HG02973 (cell line): Measurements from ENCODE around the gene BRD3.

ENCODE experiments used
- ATAC-seq: cut with Tn5 transposase; IDR thresholded peaks from one replicate; pipeline ENCODE4 v1.9.1; 2021; ENCODE audit warnings: moderate library complexity; ENCODE audit not compliant: unreplicated experiment

Gene BRD3

DNA sequence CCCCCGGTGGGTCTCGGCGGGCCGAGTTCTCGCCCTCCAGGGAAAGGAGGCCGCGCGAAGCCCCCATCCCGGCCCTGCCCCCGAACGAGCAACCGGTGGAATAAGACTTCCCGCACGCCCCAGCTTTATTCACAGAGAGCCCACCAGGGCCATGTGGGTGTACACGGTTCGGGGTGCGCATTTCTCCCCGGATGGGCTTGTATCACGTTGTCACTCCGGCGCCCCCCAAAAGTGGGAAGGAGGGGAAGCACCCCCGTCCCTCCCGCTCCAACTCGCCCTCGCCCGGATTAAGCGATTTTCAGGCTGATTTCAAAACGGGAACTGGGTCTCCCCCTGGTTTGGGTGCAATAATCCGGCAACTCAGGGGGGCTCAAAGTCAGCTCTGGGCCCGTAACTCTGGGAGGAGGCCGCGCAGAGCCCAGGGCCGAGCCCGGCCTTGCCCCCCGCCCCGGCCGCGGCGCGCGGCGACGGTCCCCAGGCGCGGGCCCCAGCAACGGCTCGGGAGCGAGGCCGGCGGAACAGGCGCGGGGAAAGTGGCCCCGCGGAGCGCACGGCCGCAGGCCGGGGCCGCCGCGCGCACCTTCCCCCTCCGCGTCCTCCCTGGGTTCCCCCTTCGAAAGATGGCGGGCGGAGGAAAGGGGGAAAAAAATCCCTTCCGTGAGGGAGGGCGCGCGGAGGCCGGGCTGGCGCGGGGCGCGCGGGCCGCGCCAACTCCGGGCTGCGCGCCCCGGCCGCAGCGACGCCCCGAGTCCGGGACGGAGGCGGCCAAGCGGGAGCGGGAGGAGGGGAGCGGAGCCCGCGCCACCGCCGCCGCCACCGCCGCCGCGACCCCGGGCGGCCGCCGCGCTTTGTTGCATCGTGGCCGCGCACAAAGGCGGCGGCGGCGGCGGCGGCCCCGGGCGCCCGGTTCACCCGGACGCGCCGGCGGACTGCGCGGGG is 644 bp downstream of the BRD3 start:
- peak; percentile 8 for ATAC-seq

DNA sequence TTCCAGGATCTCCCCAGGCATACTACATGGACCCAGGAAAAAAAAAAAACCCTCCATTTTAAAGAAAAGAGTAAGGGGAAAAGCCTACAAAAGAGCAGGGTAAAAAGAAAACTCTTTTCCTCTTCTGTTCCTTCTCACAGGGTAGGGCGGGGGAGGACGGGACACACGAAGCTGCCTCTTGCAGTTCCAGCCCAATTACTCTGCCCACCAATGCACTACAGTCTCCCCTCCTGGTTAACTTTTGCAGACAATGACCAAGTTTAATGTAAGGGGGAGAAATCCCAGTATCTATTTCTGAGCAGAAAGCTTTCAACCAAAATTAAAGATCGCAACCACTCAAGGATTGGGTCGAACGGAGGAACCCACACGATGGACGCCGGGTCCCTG is 1.3 kb downstream of the BRD3 start:
- no peak for ATAC-seq

DNA sequence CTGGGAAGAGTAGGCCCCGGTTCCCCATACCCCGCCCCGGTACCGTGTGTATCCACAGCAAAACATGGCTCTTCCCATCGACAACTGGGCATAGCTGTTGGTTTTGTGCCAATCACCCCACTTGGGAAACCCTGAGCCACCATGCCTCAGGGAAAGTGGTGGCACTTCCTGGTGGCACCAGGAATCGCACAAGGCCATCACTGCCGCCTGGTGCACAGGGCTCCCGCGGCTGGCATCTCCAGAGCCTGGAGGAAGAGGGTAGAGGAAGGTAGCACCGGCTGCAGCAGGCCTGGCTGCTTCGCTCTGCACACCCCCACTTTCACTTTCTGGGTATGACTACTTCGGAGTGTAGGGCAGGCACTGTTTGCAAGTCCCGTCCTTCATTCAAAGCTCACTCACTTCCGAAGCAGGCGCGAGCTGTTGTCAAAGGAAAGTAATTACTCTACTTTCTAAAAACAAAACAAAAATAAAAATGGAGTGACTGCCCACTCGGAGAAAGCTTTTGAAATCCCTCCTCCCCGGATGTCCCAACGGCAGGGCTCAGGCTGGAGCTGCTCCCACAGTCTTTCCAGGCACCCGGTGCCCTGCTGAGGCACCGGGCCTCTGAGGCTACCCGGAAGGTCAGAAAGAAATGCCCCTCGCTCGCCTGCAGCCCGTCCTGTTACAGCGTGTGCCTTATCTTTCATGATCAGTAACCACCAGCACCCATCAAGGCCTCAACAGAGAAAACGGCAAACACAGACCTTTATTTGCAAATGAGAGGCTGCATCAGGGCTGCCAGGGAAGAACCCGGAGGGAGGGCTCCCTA is 2.0 kb downstream of the BRD3 start:
- ATAC-seq = no peak

DNA sequence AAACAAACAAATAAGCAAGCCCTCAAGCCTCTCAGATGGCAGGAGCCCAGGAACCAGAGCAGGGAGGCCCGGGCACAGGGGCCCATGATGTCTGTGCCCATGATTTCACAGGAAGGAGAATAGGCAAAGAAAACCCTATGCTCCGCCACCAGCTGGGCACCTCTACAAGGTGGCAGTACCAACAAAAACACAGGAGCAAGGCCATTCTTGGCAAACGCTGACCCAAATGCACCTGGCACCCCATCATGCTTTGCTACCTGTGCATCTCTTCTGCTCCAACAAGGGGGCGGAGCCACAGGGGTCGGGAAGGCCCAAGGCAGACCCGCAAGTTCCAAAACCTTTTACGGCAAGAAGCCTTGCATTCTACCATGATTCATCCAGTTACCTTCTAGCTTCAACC is 3.1 kb downstream of the BRD3 start:
- no peak for ATAC-seq

DNA sequence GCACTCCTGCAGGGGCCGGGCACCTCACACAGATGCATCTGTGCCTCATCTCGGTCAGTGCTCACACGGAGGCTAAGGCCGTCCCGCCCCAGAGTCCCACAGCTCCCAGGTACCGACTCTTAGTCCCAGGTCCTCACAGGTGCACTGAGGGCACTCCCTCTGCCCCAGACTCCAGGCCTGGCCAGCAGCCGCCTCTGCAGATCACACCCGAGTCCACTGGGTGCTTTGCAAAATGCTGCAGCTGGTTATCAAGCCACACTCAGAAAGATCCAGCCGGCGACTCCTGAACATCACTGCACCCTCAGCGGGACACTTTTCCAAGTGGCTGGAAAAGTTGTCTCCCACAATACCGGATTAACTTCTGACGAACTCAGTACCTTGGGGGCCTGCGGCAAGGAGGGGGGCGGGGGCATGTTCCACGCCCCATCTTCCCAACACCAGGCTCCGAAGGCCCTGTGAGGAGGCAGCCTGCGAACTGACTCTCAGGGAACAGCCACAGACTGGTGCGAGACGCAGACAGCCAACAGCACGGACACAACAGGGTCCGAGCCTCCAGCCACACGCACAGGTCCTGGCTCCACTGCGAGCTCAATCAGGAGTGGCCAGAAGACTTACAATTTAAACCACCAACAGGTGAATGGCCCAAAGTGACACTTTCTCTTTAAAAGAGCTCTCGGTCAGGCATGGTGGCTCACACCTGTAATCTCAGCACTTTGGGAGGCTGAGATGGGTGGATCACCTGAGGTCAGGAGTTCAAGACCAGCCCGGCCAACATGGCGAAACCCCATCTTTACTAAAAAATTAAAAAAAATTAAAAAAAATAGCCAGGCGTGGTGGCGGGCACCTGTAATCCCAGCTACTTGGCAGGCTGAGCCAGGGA is 4.0 kb downstream of the BRD3 start:
- ATAC-seq = no peak

DNA sequence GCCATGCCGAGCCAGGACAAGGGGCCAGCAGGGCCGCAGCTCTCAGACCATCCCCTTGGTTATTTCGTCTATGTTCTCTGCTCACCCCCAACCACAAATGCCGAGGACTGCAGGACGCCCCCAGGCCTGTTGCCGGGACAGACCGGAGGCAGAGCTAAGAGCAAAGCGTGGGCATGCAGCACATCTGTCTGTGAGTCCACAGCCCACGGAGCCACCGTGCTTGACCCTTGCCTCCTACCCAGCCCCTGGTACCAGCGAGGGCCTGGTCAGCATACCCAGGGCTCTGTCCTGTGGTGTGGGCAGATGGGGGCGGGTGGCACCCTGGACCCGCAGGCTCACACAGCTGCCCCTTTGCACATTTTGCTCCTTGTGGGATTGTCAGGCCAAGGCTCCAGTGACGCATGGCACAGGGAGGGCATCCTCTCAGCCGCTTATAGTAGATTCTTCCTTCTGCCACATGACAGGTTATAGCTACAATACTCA is 4.7 kb downstream of the BRD3 start:
- no peak for ATAC-seq

DNA sequence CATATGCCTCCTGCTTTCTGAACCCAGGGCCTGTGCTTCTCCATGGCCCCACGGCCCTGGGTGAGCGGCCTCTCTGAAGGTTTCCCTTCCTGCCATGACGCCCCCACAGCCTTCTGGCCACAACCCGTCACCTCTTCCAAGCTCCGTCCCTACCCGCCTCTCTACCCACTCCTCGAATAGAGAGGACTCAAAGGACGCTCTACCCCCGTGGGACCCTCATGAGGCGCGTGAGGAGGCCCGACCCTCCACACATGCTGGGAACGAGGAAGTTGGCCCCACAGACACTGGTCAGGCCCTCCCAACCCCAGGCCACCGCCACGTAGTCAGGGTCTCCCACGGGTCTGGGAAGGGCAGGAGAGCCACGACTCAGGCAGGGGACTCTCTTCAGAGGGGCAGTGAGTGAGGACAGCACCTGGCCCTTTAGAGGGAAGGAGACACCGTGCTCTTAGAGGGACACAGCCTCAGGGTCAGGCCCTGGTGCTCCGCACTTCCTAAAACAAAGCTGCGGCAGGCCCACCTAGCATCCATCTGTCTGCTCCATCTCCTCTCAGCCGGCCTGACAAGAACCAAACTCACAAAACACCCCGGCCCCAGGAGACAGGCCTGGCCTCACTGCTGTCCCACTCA is 5.3 kb downstream of the BRD3 start:
- no peak for ATAC-seq

DNA sequence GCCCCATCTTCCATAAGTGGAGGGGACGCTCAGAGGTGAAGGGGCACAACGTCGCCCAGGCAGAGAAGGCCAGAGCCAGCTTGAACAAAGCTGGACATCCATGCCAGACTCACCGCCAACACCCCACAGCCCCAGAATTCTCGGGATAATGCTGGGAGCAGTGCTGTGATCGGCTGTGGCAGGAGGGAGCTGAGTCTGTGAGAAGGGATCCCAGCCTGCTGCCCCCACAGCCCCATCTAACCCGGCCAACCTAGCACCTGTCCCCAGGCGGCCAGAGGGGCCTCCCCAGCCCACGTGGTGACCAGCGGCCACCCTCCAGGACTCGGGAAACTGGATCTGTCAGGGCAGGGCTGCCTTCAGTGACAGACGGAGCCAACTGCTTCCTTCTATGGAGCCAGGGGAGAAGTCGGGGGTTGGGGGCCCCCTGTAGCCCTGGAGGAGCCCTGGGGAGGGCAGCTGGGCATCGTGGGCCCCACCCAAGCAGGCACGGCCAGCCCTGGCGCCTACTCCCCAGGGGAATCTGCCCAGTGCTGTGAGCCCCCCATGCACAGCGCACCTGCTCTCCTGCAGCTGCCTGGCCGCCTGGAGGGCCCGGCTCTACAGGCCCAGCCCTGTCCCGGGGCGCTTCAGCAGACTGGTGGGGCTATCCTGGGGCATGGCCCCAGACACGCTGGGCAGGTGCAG is 6.0 kb downstream of the BRD3 start:
- ATAC-seq = no peak

DNA sequence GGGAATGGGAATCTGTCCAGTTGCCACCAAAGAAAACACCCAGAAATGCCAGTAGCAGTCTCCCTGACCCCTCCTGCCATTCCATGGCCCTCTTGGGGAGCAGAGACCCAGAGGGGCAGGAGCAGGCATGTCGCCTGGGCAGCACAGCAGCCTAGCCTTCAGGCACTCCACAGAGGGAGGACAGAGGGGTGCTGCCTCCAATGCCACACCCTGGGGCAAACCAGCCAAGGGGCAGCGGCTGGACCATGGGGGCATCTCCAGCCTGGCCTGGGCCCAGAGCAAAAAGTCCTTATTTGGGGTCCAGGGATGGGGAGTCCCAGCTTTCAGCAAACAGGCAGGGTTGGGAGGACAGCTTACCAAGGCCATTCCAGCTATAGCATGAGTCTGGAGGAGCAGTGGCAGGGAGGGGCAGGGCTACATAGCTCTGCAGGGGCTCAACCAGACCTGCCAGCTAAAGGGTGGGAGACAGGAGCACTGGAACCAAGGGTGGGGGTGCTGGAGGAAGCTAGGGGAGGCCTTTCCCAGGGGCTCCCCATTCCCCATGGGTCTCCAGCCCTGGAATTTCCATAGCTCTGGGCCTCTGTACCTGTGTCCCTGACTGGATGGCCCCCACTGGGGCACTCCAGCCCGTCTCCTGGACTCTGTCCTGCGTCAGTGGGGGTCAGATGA is 6.7 kb downstream of the BRD3 start:
- ATAC-seq = no peak

DNA sequence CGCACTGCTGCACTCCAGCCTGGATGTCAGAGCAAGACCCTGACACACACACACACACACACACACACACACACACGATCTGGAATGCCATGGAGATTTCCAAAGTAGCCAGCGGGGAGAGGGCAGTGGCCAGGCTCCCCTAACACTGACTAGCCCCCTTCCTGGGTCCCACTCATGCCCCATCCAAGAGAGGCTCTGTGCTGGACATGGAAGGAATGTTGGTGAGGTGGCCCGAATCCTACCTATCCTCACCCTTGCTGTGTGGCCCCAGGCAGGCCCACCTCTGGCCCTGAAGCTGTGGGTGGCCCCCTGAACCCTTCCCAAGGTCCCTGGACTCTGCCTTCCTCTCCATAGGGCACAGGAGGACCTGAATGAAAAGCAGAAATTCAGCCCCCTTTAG is 7.3 kb downstream of the BRD3 start:
- no peak for ATAC-seq

DNA sequence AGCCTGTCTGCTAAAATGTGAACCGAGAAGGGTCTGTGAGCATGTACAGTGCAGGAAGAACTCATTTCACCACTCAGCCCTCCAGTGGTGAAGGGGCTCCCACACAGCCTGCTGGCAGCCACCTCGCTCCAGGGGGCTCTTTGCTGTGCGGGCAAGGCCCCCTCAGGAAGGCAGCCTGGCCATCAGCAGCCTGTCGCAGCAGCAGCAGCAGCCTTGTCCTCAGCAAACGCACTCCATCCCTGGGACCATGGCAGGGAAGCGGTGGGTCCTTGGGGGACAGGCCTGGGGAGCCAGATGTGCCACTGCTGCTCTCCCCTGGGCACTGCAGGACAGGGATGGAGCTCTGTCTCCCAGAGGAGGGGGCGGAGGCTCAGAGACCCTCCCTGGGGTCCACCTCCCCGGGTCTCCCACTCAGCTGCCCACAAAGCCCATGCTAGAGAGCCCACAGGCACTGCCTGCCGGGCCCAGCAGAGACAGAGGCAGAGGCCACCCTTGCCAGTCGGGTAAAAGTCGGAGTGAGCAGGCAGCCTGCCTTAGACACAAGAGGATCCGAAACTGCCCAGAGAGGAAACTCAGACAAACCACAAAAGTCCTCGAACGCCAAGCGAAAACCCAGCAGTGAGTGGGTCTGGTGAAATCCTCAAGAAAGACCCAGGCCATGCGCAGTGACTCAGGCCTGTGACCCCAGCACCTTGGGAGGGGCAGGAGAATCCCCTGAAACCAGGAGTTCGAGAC is 8.0 kb downstream of the BRD3 start:
- peak; percentile 54 for ATAC-seq

DNA sequence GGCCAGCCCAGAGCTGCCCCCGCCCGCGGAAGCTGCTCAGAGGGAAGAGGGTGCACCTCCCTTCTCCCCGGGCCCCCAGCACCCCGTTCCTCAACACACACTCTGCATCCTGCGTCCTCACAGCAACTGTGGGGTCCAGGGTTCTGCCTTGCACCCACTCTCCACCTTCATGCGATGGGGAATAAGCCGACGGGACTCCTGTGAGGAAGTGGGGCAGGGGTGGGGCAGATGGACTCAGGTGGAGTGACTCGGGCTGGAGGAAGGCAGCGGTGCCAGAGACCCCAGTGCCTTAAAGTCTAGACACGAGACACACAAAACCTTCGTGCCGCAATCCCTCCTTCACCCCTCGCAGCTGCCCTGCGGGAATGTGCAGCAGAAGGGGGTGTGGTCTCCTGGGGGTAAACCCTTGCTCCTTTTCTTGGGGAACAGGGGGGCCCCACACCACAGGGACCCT is 8.6 kb downstream of the BRD3 start:
- ATAC-seq = no peak

DNA sequence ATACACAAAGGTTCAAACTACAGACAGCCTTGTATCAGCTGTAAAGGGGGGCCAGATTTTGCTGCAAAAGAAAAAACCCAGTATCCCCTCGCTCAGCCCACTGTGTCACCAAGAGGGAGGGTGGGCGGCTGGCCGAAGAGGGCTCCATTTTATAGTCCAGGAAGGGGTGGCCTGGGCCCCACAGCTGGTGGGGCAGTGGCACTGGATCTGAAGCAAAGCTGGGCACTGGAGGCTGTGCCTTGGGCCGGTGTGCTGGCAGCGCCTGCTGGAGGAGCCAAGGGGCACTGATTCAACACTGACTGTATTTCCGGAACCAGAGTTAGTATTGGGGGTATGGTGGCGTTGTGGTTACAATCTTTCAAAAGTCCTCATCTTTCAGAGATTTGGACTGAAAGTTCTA is 9.1 kb downstream of the BRD3 start:
- no peak for ATAC-seq

DNA sequence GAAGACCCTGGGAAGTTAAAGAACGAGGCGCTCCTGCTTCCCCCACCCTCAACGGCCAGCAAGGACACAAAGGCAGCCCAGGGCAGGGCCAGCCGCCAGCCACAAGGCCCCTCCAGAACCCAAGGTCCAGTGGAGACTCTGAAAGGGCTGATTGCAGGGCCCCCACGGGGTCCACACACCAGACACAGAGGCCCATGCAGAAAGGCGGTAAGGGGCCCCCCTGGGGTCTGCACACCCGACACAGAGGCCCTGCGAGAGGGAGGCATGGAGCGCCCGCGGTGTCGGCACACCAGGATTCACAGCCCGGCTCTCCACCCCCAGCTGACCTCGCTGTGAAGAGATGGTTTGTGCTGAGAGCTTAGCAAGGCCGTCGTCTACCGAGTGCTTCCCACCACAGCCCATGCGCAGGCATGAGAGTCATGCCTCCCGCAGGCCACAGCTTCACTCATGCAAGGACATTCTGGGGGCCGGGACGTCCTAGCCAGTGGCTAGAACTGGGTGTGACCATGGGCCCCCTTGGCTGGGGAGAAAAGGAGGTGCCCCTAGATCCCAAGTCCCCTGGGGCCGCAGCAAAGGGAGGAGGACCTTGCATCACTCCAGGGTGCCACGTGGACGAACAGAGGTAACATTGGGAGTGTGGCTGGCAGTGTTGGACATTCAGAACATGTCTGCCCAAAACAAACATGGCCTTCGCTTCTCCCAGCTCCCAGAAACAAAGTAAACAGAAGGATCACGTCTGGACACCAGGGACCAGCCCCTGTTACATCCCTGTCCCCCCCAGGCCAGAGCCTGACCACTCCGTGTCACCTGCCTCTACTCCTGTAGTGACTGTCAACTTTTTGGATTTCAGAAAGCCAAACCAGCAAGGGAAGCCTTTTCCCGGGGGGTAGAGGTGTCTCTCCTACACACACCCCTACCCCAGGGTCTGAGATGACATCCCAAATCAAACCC is 9.8 kb downstream of the BRD3 start:
- no peak for ATAC-seq

DNA sequence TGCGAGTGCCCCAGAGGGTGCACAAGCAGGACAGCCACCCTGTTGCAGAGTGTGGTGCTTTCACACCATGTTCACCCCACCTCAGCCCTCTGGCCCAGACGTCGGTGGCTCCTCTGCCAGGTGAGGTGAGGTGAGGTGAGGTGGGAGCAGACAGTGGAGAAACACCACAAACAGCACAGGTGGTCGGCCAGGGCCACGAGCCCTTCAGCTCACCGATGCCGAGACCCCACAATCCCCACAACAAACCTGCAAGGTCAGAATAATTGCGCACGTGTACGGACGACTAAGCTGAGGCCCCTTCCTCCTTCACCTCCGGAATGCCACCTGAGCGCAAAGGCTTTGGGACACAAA is 10.5 kb downstream of the BRD3 start:
- no peak for ATAC-seq

DNA sequence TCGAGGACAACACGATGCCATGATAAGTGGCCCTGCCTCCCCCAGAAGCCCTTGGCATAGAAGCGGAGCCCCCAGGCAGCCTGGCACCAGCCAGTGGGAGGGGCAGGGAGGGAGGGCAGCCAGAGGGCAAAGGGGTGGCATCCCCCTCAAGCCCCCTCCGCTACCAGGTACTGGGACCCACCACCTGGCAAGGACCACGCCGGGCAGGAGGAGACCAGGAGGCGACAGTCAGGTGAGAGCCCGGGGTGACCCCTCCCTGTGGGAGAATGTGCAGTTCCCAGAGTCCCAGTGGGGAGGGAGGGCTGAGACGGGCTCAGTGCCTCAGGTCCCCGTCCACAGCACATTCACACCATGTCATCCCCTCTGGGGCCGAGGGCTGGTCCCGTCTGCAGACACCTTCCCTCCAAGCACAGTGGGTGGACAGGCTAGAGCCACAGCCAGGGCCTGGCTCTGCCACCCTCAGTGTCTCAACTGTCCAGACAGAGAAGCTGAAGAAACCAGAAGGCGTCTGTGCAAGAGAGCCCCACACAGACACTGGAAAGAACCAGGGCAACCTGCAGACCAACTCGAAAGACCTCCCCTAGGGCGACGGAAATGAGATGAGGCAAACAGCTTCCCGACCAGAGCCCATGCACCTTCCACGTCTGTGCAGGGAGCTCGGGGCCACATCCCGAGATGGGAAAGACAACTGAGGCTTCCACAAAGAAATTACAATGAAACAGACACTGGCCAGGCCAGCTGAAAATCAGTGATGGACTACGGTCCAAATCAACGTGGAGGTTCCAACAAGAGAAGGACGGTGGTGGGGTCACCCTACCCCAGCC is 11.1 kb downstream of the BRD3 start:
- no peak for ATAC-seq

DNA sequence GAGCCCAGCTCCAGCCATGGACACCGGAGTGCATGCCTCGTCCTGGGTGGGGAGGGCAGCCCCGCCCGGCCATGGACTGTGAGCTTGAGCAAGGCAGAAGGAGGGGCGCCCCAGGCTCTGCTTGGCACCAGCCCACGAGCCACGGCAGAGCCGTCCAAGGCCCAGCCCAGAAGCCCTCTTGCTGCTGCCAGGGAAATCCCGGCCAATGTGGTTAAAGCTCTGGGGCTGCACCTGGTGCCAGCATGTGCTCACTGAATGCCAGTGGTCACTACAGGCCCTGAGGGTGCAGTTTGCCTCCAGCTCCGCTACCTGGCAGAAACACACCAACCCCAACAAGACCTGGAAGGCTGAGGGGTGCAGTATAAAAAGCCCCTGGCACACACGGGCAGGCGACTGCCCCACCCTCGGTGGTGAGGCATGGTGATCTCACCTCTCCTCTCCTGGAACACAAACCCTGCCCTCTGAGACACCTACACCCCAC is 11.8 kb downstream of the BRD3 start:
- ATAC-seq = no peak
